ENCODE measurements around the gene CCDC6.

CCDC6 gene

DNA sequence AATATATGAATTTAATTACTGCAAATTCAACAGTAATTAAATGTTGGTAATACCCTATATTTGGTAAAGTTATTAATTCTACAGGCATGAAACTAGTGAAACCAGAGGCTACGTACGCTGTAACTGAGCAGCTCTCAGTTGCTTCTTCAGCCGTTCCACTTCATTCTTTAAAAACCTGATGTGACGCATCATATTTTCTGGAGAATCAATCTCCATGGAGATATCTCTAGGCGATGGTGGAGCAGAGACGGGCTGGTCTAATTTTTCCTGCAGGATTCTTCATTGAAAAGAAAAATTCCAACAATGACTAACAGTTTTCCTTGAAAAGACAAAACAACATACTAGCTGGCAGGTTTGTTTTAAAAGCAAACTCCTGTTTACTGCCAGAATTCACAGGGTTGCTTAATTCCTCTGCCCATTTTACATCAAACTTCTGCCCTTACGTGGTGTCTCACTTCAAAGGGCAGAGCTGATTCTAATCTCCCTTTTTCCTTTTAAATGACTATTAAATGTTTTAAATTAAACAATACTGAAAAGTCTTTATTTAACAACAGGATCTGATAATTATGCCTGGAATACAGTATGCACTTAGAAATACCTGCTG lies 93.7 kb downstream of the CCDC6 start:
- no peak for TF ChIP-seq CTCF (IDR thresholded peaks at IDR 0.05; ENCODE audit: low read depth, low read length)
- H3K4me3 ChIP-seq (ENCODE audit: low read depth, low read length) = no peak overlapping the region

DNA sequence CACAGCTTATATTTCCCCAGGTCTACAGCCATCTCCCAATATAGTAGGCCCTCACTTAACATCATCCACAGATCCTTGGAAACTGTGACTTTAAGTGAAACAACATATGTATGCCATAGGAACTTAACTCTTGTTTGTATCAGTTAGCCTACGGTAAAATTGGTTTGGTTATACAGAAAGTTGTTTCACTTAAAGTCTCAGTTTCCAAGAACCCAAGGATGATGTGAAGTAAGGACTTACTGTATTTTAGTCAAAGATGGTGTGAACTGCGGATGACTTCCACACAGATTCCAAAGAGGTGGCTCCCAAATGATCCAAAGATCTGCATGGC lies 96.7 kb downstream of the CCDC6 start:
- no peak; the same call in 1 of the 2 replicates for TF ChIP-seq CTCF (IDR thresholded peaks at IDR 0.05; ENCODE audit: low read depth, low read length)
- H3K4me3 ChIP-seq (ENCODE audit: low read depth, low read length) = no peak overlapping the region

DNA sequence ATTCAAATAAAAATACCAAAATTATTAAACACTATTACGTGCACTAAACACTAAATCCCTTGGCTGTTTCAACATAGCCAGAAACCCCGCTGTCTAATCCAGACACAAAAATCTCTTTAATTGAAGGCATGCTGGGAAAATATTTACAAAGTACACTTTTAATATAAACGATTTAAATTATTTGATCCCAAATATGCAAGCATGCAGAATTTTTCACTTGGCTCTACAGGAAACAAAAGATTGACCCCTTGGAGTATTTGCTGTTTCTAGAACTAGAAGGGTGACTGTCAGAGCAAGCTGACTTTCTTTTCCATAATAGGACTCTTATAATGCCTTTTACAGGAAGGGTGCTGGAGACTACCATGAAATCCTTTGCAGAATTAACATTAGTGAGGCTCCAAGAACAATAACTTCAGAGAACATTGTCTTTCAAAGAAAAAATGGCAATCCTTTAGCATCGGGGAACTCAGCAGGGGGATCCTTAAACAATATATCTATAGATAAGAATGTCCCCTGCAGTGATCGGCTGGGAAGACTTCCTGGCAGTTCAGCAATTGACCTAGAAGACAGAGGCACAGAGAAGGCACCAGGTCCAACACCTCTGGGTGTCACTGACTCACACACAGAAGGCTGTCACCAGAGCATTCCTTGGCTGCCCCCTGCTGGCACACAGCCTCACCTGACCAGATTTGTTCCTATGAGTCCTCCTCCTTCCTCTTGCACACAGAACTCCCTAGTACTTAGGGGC lies 97.3 kb downstream of the CCDC6 start:
- peak; percentile 70 for TF ChIP-seq CTCF (IDR thresholded peaks at IDR 0.05; ENCODE audit: low read depth, low read length)

DNA sequence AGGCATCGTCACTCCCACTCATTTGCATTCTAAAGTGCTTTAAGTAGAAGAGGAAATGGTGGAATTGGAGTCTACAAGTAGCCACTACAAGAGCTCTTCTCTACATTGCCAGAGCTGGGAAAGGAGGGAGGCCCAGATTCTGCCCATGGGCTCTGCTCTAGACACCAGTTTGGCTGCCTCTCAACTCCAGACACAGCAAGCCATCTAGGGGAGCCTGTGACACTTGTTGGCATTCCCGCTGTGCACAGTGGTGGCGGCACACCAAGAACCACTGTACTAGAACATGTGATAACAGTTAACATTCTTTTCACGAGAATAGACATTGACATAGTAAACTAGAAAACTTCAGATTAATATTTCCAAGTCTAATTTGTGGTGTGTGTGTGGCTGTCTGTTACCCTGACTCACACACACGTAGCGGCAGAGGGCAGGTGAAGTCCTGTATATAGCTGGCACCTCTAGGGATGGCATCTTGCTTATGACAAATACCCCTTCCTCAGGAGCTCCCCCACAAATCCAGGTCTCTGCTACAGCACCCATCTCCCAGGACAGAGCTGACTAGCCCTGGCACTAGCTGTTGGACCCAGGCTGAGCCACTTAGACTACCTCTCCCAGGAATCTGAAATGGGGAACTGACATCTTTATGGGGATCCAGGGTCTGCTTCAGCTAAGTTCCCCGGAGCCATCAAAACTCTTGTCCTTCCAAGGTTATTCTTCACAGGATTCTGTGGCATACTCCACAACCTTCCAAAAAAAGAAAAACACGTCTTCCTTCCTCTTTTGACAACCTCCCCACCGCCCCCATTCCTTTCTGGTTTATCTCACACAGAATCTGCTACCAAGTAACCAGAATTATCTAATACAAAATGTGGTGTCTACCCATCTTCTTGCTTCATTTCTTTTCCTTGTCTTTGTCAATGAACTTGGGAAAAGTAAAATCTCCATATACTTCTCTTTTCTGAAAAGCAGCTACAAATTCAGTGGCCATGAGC lies 98.4 kb downstream of the CCDC6 start:
- TF ChIP-seq CTCF (IDR thresholded peaks at IDR 0.05; ENCODE audit: low read depth, low read length) = no peak
- H3K4me3 ChIP-seq (ENCODE audit: low read depth, low read length) = no peak overlapping the region

More for the DNA sequence above, 97.3 kb downstream of the CCDC6 start:
- H3K4me3 ChIP-seq (ENCODE audit: low read depth, low read length) = no peak overlapping the region

GRCh38 chr10:59805014-59805413 lies 101.3 kb downstream of the CCDC6 start:
- TF ChIP-seq CTCF (IDR thresholded peaks at IDR 0.05; ENCODE audit: low read depth, low read length) = peak; percentile 53
- no peak overlapping the region for H3K4me3 ChIP-seq (ENCODE audit: low read depth, low read length)

DNA sequence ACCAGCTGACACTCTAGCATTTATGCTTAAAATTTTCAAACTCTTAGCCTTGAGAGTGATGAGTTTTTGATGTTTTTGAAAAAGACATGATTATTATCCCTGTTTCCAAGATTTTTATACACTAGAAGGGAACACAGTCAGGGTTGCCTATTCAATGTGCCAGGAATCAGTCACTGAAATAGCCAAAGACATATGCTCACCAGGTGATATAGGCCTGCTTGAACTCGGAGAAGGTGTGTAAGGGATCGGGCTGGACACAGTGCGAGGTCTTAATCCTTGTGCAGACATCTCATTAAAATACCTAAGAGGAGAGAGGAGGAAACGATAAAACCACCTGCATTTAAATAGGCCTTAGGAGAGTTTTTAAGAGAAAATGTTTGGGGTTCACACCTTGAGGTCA lies 102.1 kb downstream of the CCDC6 start:
- no peak for TF ChIP-seq CTCF (IDR thresholded peaks at IDR 0.05; ENCODE audit: low read depth, low read length)
- no peak overlapping the region for H3K4me3 ChIP-seq (ENCODE audit: low read depth, low read length)
